ENCODE measurements around the gene CDA.

CDA gene

DNA sequence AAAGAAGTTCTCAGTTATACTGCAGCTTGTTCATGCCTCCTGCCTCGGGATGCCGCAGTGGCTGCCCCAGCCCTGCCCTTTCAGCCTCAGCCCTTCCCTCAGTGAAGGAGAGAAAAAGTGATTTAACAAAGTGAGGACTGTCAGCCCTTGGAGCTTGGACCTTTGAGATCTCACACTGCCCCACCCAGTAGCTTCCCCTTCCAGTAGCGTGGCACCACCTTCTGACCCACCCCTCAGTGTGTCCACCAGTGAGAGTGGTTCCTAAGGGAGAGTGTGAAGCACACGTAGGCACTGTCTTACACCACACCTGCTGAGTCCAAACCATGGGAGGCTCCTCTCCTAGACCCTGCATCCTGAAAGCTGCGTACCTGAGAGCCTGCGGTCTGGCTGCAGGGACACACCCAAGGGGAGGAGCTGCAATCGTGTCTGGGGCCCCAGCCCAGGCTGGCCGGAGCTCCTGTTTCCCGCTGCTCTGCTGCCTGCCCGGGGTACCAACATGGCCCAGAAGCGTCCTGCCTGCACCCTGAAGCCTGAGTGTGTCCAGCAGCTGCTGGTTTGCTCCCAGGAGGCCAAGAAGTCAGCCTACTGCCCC, at the start of gene CDA:
Gene CDA, plus strand, starts transcription at position 464 of the 592 bp plus-strand sequence. Its CDS starts 33 bp downstream, at position 497.
- DNase-seq (ENCODE audit: low read depth in 2 of 2) = no peak

DNA sequence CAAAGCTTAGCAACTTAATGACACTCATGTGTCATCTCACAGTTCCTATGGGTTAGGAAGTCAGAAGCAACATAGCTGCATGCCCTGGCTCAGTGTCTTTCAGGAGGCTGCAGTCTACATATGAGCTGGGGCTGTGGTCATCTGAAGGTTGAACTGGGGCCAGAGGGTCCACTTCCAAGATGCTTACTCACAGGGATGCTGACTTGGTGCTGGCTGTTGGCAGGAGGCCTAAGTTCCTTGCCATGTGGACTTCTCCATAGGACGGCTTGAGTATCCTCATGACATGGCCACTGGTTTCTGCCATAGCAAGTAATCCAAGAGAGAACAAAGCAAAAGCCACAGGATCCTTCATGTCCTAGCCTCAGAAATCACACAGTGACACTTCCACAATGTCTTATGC, 48.6 kb upstream of the CDA start:
- no peak for DNase-seq (ENCODE audit: low read depth in 2 of 2)

DNA sequence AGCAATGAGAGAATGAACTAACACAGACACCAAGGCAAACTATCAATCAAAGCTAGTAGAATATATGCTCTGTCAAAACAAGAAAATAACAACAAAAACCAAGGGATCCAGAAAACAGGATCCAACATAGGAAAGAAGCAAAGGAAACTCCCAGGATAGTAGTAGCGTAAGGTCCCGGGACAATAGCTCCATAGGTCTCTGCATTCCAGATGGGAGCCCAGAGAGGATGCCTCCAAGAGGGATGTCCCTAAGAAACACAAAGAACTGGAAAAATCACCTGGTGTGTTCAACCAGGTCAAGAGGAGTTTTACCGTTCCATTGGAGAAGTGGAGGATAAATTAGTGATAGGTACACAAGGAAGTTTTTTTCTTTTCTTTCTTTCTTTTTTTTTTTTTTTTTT, 42.3 kb upstream of the CDA start:
- no peak for DNase-seq (ENCODE audit: low read depth in 2 of 2)

DNA sequence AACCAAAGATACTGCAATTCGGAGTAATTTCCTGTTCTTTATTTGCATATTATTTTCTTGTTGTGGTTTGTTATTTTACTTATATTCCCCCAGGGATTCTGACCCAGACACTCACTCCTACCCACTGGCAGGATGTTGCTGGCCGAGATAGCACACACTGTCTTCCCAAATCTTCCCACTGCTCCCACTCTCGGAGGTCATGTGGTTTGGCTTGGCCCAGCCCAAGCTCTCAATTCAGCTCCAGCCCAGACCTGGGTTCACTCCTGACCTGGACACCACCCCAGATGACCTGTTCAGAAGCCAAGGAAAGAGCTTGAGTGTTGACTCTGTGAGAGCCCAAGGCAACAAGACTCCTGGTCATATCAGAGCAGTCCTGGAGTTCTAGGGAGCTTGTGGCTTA, 37.7 kb upstream of the CDA start:
- no peak for DNase-seq (ENCODE audit: low read depth in 2 of 2)

DNA sequence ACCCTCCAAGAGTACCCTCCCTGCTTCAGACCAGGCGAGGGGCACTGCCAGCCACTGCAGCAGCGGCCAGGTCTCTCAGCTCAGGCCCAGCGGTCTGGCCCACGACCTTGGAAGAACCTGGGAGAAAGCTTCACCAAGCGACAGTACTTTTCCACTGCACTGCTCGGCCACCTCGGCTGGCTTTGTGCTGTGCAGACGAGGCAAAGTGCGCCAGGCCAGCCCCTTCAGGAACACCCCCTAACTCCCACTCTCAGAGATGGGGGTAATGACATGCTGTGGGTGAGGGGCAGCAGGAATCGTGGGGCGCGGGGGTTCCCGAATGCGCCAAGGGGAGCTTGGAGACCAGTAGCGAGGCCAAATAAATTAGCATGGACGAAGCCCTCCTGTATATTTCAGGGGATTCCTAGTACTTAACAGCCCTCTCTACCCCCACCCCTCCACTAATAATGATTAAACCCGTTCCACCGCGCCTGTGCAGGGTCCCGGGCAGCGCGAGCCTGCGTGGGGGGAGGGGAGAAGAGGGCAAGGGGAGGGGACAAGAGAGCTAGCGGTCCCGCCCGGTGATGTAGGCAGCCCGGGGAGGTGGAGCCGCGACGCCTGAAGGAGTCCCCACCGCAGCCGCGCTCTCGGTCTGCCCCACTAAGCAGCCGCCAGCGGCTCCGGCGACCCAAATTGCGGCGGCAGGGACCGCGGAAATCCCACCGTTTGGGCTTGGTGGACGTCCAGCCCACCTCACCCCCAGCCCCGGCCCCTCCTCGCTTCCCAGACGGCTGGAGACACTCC, 36.8 kb upstream of the CDA start, which contains the start of gene FAM43B:
Gene FAM43B, plus strand, starts transcription at position 629 of the 783 bp plus-strand sequence. CDS start 401 bp downstream, outside the sequence.
- peak; percentile 3 to 10 for DNase-seq (ENCODE audit: low read depth in 2 of 2)

DNA sequence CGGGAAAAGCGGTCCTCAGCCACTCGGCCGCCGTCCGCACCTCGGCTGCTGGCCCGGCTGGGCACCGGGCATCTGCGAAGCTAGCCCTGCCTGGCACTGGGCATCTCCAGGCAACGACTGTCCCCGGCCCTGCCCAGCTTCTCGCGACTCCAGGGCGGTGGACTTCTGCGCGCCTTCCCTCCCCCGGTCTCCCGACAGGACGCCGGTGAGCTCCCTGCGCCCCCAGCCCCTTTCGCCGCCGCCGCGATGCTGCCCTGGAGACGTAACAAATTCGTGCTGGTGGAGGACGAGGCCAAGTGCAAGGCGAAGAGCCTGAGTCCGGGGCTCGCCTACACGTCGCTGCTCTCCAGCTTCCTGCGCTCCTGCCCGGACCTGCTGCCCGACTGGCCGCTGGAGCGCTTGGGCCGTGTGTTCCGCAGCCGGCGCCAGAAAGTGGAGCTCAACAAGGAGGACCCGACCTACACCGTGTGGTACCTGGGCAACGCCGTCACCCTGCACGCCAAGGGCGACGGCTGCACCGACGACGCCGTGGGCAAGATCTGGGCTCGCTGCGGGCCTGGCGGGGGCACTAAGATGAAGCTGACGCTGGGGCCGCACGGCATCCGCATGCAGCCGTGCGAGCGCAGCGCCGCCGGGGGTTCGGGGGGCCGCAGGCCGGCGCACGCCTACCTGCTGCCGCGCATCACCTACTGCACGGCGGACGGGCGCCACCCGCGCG, 36.0 kb upstream of the CDA start:
- DNase-seq (ENCODE audit: low read depth in 2 of 2) = no peak

DNA sequence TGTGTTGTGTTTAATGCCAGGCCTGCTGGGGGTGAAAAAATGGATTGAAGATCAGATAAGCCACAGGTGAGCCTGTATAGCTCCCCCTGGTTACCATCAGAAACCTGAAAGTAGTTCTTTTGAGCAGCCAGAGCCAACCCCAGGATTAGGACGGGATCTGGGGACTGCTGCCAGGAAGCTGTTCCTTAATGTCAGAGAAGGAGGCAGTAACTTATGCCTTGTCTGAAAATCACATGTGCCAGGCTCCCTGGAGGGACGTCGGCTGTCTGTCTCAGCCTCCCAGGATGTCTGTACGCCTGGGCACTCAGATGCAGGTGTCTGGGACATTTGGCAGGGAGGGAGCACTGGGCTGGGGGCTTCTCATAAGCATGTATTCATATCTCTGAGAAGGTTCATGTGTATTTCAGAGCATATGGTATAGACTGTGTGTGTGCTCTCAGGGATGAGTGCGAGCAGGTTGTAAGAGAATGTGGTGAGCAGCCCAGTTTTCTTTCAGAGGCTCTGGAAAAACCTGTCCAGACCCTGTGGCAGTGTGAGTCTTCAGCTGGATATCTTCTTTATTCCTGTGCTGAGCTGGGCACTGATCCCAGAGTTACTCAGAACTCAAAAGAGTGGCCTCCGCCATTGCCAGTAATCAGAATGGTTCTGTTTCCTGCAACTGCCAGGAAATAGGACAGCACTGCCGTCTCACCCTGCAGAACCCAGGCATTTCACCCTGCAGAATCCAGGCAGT, 33.7 kb upstream of the CDA start:
- DNase-seq (ENCODE audit: low read depth in 2 of 2) = no peak

DNA sequence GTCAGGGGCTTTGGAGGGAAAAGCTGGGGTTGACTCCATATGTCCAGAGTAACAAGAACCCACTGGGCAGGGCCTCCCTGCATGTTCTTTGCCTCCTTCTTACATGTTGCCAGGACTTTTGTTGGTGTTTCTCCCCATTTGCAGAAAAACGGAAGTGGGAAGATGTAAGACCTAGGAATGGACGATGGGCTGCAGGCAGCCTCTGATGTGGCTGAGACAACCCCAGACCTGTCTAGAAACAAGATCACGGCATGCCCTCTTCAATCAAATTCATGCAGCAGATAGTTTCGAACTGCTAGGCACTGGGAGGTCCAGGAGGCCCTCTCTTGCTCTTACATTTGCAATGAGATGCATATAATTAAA, 33.2 kb upstream of the CDA start:
- DNase-seq (ENCODE audit: low read depth in 2 of 2) = no peak

DNA sequence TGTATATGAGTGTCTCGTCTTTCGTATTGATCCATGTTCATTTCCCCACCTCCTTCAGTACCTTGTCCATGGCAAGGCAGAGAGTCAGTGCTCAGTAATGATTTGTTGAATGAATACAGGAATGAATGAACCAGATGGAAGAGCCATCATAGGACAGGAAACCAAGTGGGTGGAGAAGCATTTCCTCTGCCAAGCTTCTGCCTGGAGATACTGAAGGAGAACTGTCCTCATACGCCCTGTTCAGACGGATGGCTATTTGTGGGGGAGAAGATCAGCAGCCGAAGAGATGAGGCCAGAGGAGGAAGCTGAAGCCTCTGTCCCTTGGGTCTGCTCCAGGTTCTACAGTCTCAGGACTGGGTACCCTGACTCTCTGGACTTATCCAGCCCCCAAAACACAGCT, 30.7 kb upstream of the CDA start:
- DNase-seq (ENCODE audit: low read depth in 2 of 2) = no peak

DNA sequence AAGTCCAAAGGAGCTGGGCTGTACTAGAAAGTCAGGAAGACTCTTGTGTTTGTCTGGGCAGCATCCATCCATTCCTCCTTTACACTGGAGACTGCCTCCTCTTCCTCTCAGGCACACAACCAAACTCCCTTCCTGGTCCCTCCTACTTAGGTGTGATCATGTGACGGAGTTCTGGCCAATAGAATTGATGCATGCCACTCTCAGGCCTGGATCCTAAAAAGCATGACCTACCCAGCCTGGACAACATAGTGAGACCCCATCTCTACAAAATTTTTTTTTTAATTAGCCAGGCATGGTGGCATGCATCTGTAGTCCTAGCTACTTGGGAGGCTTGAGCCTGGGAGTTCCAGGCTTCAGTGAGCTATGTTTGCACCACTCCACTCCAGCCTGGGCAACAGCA, 27.9 kb upstream of the CDA start:
- no peak for DNase-seq (ENCODE audit: low read depth in 2 of 2)

DNA sequence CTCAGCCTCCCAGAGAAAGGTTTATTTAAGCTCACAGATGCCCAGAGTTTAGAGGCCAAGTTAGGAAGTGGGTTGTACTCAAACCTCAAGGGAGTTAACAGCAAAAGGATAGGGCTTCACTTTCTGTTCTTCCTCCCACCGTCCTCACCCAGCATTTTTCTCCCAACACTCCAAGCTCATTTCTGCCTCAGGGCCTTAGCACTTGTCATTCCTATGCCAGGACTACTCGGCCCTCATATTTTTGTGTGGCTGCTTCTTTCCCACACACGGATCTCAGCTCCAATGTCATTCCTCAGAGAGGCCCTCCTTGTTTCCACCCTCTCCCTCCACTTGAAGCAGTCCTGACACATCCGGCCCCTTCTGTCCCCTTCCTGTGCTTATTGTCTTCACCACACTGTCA, 23.7 kb upstream of the CDA start:
- no peak for DNase-seq (ENCODE audit: low read depth in 2 of 2)

DNA sequence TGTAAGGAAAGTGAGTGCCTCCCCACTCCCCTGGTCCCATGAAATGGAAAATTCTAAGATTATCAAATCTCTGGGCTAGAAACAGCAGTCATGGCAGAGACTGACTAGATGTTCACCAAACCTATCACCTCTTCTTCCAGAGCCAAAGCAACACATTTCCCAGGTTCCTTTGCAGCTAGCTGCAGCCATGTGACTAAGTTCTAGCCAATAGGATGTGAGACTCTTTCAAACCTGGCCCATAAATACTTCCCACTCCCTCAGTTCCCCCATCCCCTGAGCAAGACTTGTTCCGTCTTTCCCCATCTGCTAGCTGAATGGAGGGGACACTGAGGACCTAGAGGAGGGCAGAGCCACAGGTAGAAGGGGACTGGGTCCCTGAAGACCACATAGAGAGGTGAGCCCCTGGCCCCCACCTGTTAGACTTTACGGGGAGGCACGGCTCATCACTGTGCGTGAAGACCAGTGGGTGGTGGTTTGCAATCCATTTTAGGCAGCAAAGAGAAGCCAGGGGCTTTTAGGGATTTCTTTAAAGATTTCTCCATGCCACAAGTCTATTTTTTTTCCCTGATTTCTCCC, 19.3 kb upstream of the CDA start:
- no peak for DNase-seq (ENCODE audit: low read depth in 2 of 2)

DNA sequence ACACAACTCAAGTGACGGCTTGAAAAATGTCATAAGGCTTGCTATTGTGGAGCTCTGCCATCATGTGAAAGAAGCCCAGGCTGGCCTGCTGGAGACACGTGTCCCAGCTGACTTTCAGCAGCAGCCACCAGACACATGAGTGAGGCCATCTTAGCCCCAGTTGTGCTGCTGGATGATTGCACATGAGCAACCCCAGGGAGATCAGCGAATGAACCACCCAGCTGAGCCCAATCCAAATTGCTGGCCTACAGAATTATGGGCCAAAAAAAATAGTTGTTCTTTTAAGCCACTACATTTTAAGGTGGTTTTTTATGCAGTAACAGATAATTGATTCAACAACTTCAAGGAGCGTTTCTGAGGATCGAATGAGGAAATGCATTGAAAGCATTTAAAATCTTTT, 17.5 kb upstream of the CDA start:
- DNase-seq (ENCODE audit: low read depth in 2 of 2) = no peak

DNA sequence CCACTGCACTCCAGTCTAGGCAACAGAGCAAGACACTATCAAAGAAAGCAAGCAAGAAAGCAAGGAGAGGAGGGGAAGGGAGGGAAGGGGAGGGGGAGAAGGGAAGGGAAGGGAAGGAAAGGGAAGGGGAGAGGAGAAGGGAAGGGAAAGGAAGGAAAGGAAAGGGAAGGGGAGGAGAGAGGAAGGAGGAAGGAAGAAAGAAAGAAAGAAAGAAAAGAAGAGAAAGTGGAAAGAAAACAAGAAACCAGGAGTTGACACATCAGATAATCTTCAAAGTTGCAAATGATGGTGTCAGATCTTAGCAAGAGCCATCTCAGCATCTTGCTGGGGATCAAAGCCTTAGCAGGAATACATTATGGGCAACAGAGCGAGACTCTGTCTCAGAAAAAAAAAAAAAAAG, 14.9 kb upstream of the CDA start:
- no peak for DNase-seq (ENCODE audit: low read depth in 2 of 2)

DNA sequence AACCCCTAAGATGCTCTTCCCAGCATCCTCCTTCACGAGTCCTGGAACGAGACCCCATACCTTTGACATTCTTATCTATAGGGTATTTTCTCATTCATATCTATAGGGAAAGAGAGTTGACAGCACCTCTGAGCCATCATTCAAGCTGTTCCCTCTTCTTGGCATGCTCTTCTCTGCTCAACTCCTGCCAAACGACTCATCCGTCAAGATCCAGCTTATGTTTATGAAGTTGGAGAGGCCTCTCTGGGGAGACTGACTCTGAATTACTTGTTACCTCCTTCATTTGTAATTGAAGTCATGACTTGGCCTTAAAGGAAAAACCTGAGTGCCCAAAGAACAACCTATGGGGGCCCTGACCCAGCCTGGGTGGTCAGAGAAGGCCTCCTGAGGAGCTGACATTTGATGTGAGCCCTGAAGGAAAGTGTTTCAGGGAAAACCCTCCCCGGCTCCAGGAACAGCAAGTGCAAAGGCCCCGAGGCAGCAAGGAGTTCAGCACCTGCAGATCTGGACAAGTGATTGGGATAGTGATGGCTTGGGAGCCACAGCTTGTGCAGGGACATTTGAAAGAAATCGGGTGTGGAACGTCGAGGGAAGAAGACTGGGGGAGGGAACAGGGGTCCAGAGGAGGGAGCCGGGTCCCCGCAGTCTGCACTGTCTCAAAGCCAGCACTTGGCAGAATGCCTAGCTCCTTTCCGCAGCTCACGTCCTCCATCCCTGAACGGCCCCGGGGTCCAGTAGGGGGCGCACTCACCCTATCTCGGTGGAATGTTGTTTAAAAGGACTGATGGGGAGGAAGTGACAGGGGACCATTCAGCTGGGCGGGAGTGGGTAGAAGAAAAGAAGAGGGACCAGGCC, 14.0 kb upstream of the CDA start:
- peak; percentile 41 to 48 for DNase-seq (ENCODE audit: low read depth in 2 of 2)

DNA sequence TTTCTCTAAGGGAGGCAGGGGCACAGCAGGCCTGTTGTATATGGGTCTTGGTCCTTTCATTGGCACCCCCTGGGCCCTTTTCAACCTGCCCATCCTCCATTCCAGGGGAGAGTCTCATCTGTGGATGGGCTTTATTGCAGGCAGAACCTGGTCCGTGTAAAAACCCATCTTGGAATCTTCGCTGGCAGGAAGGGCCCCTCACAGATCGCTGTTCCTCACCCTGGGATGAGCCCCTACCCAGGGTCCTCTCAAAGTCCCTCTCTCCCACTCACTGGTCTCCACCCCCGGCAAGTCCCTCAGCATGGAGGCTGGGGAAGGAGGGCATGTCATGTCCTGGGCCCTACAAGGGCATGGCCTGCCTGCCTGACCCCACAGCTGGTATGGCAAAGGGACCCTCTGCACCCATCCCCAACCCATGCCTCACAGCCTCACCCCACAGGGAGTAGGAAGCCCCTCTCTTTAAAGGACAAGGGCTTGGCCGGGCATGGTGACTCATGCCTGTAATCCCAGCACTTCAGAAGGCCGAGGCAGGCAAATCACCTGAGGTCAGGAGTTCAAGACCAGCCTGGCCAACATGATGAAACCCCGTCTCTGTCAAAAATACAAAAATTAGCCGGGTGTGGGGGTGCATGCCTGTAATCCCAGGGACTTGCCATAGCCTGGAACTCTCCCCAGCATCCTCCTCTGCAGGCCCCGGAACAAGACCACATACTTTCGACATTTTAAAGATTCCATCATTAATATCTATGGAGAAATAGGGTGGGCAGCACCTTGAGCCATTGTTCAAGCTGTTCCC, 13.2 kb upstream of the CDA start:
- DNase-seq (ENCODE audit: low read depth in 2 of 2) = no peak

DNA sequence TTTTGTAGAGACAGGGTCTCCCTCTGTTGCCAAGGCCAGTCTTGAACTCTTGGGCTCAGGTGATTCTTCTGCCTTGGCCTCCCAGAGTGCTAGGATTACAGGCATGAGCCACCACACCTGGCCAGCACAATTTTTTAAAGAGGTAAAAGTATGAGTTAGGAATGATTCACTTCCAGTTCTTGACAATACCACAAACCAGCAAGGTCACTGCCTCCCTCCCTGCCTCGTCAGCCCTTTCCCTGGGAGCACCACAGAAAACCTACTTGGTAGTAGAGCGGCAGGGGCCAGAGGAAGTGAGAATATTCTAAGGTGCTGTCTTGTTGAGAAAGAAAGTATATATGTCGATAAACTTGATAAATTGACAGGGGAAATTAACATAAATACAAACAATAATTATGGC, 10.8 kb upstream of the CDA start:
- no peak for DNase-seq (ENCODE audit: low read depth in 2 of 2)

DNA sequence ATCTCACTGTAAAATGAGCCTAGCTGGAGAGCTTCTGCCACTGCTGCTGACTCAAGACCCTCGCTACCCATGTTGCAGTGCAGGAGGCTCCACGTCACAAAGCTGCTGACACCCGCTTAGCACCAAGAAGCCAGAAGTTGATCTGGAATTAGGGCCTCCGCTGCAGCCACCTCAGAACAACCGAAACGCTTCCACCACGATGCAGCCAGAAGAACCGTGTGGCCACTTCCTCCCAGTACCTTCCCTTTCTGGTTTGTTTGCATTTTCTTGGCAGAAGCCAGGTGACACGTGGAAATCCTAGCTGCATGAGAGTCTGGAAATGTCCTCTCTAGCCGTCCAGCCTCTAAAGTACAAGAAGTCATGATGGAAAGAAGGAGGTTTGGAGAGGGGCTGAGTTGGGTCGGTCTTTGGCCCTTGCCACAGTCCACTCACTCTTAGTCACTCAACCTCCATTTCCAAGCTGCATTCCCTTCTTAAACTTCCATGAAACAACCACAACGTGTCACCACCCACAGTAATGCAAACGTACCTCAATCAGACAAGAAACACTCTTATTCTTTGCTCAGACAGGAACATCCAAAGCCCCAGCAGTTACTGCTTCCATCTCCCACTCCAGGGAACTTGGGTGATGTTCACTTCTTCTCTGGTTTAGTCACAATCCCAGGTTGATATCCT, 10.0 kb upstream of the CDA start:
- DNase-seq (ENCODE audit: low read depth in 2 of 2) = no peak

DNA sequence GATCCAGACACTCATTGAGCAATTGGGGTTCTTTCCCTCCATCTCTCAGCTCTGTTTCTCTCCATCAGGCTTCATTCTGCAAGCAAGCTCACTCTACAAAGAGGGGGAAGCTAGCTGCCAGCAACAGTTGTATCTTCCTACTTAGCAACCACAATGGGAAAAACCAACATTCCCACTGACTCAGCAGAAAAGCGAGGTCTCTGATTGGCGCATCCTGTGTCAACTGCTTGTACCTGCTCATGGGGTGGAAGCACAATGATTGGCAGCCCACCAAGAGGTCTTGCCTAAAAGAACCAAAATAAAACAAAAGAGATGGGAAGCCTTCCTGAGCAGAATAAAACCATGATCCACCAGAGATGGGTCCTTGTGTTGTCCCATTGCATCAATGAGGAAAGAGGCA, 4.0 kb upstream of the CDA start:
- DNase-seq (ENCODE audit: low read depth in 2 of 2) = no peak
